Panc1 (cell line): Measurements from ENCODE around the gene ATXN7L1. TPM values are rescaled to one million over a fixed set of nuclear protein-coding genes. Genes with fewer than 3 reads are reported as not detected.

ENCODE experiments used
- ATAC-seq: fragments of 200-7000 bp; cut with Tn5 transposase; 2 replicates; pipeline ENCODE4 v1.9.1; 2020; ENCODE audit warnings: mild to moderate bottlenecking, moderate library complexity
- BruUV-seq: library from RNA; stranded (reverse); fragments of 400-500 nt; replicated peaks from 2 replicates; lab custom pipeline; 2021; lab: Mats Ljungman, UMichigan
- CTCF ChIA-PET: fragments of 300-600 bp; sonication (Branson Sonifier 250); formaldehyde crosslinking; loops from one replicate; lab custom pipeline; 2022; ENCODE audit warnings: antibody characterized with exemption; lab: Charles Lee
- POLR2A ChIA-PET: fragments of 300-600 bp; sonication (Branson Sonifier 250); formaldehyde crosslinking; loops from one replicate; lab custom pipeline; 2022; ENCODE audit warnings: antibody characterized with exemption; lab: Charles Lee
- DNase-seq: peaks from one replicate; pipeline ENCODE4 v3.0.0-alpha.2; 2010; ENCODE audit warnings: low read depth, low spot score
- H3K27ac ChIP-seq: 2 replicates; pipeline ENCODE4 v1.5.1; 2011; ENCODE audit warnings: mild to moderate bottlenecking, low read length, inconsistent platforms
- H3K27me3 ChIP-seq: fragments of 200-500 bp; sonication (Bioruptor generic); 2 replicates; pipeline ENCODE4 v1.6.0; 2014; ENCODE audit warnings: low read length, inconsistent platforms; ENCODE audit not compliant: control insufficient read depth, insufficient read depth
- H3K36me3 ChIP-seq: fragments of 200-500 bp; sonication (Bioruptor generic); 2 replicates; pipeline ENCODE4 v1.5.1; 2014; ENCODE audit warnings: inconsistent platforms, mild to moderate bottlenecking, low read length, moderate library complexity; ENCODE audit not compliant: control insufficient read depth, insufficient read depth
- H3K4me1 ChIP-seq: 2 replicates; pipeline ENCODE4 v1.5.1; 2011; ENCODE audit warnings: inconsistent platforms, mild to moderate bottlenecking, low read length, moderate library complexity; ENCODE audit not compliant: control insufficient read depth, insufficient read depth
- H3K4me3 ChIP-seq, 2 experiments: 2 replicates each; pipeline ENCODE4 v1.5.1; 2011 to 2012; ENCODE audit warnings: low read depth in 2 of 2, low read length in 2 of 2, mild to moderate bottlenecking in 2 of 2, inconsistent platforms in 1 of 2, moderate library complexity in 1 of 2
- H3K9me3 ChIP-seq: fragments of 200-500 bp; sonication (Bioruptor generic); 2 replicates; pipeline ENCODE4 v1.5.1; 2014; ENCODE audit warnings: low read depth, mild to moderate bottlenecking, inconsistent platforms, low read length, moderate library complexity; ENCODE audit not compliant: control insufficient read depth, insufficient read depth
- CTCF ChIP-seq: fragments of 450-650 bp; IDR thresholded peaks from 2 replicates; pipeline ENCODE4 v1.5.1; 2017; ENCODE audit warnings: mild to moderate bottlenecking
- POLR2AphosphoS5 ChIP-seq: IDR thresholded peaks from 2 replicates; pipeline ENCODE4 v1.6.1; 2012; ENCODE audit warnings: mild to moderate bottlenecking, low read depth, low read length, moderate library complexity
- SIN3A ChIP-seq: IDR thresholded peaks from 2 replicates; pipeline ENCODE4 v1.6.1; 2012; ENCODE audit warnings: low read depth, mild to moderate bottlenecking, low read length, moderate library complexity, borderline replicate concordance; ENCODE audit not compliant: insufficient read depth
- TCF7L2 ChIP-seq: IDR thresholded peaks from 2 replicates; pipeline ENCODE4 v1.6.1; 2011; ENCODE audit warnings: mild to moderate bottlenecking, low read depth, low read length, inconsistent platforms
- in situ Hi-C: cut with HindIII; loops from 2 replicates; pipeline ENCODE4 v1.10.0; 2016; ENCODE audit warnings: low sequenced_read_pairs, low pct_unique_long_range_greater_than_20kb
- intact Hi-C: fragments of 100-400 bp; cut with micrococcal nuclease; formaldehyde crosslinking; loops from one replicate; pipeline ENCODE4 v1.10.0; 2022; ENCODE audit not compliant: unreplicated experiment
- total RNA-seq: library from RNA; stranded (reverse); gene quantifications from one replicate; pipeline ENCODE4 v1.2.1, GENCODE V29; 2021; ENCODE audit not compliant: unreplicated experiment
- TF ChIP-seq, protein P1 (sequence below), 2 experiments: IDR thresholded peaks; 2 replicates each; pipeline ENCODE4 v1.6.1; 2011 to 2012; ENCODE audit warnings: low read depth in 2 of 2, control low read depth in 1 of 2, low read length in 1 of 2, mild to moderate bottlenecking in 1 of 2, moderate library complexity in 1 of 2; ENCODE audit not compliant: insufficient read depth in 1 of 2

ATXN7L1 gene
- total RNA-seq, 1 experiment from 2014 or later, result 10.8 TPM

- in situ Hi-C loops, result no loop called here
- DNase-seq (no peak), ATAC-seq (no peak)
- H3K36me3 ChIP-seq, result no peaks in the 10 kb centered on the region
- H3K9me3 ChIP-seq, result no peaks in the 10 kb centered on the region
- H3K4me1 ChIP-seq, result peaks cover 12% of the 10 kb centered on the region
- CTCF ChIA-PET, result no interaction called here
- TF ChIP-seq TCF7L2 (no peak), POLR2AphosphoS5 (no peak), SIN3A (no peak)
- TF ChIP-seq, protein P1, sequence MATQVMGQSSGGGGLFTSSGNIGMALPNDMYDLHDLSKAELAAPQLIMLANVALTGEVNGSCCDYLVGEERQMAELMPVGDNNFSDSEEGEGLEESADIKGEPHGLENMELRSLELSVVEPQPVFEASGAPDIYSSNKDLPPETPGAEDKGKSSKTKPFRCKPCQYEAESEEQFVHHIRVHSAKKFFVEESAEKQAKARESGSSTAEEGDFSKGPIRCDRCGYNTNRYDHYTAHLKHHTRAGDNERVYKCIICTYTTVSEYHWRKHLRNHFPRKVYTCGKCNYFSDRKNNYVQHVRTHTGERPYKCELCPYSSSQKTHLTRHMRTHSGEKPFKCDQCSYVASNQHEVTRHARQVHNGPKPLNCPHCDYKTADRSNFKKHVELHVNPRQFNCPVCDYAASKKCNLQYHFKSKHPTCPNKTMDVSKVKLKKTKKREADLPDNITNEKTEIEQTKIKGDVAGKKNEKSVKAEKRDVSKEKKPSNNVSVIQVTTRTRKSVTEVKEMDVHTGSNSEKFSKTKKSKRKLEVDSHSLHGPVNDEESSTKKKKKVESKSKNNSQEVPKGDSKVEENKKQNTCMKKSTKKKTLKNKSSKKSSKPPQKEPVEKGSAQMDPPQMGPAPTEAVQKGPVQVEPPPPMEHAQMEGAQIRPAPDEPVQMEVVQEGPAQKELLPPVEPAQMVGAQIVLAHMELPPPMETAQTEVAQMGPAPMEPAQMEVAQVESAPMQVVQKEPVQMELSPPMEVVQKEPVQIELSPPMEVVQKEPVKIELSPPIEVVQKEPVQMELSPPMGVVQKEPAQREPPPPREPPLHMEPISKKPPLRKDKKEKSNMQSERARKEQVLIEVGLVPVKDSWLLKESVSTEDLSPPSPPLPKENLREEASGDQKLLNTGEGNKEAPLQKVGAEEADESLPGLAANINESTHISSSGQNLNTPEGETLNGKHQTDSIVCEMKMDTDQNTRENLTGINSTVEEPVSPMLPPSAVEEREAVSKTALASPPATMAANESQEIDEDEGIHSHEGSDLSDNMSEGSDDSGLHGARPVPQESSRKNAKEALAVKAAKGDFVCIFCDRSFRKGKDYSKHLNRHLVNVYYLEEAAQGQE (IDR thresholded peaks at IDR 0.05; ENCODE audit: insufficient read depth in 1 of 2, low read depth in 2 of 2, low read length in 1 of 2), result no peak
- no peaks in the 10 kb centered on the region for H3K27me3 ChIP-seq
- no peak overlapping the region for H3K4me3 ChIP-seq
- POLR2A ChIA-PET, result no interaction called here
- H3K27ac ChIP-seq, result no peak overlapping the region
- BruUV-seq, result no TSS peak
- intact Hi-C loops, result no loop called here
These were observed 77.4 kb downstream of the ATXN7L1 start for GRCh38 chr7:105799006-105799405.

DNA sequence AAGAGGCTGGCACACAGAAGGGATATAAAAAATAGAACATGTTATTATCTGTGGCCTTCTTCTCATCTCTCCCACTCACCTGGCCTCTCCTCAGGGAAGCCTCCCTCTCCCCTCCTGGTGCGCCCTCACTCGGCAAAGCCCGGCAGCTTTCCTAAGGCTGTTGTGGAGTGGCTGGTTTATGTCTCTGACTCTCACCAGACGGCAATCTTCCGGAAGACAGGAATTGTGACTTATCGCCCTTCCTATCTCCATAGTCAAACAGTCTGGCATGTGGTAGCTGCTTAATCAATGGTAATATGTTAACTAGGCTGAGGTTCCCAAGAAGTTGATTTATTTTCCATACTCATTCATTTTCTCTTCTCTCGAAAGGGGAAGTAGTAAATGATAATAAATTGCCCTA lies 78.7 kb downstream of the ATXN7L1 start:
- POLR2A ChIA-PET, result no interaction called here
- DNase-seq, result no peak
- no peak for ATAC-seq
- no peaks in the 10 kb centered on the region for H3K27me3 ChIP-seq
- H3K4me3 ChIP-seq, result no peak overlapping the region
- CTCF ChIA-PET, result no interaction called here
- no TSS peak for BruUV-seq
- H3K36me3 ChIP-seq, result no peaks in the 10 kb centered on the region
- no peaks in the 10 kb centered on the region for H3K9me3 ChIP-seq
- intact Hi-C loops (no loop called here), in situ Hi-C loops (no loop called here)
- TF ChIP-seq, protein P1 (IDR thresholded peaks at IDR 0.05; ENCODE audit: insufficient read depth in 1 of 2, low read depth in 2 of 2, low read length in 1 of 2), result no peak
- no peak for TF ChIP-seq POLR2AphosphoS5
- no peak for TF ChIP-seq TCF7L2
- TF ChIP-seq CTCF, result no peak
- no peak for TF ChIP-seq SIN3A
- no peak overlapping the region for H3K27ac ChIP-seq
- H3K4me1 ChIP-seq, result peaks cover 18% of the 10 kb centered on the region
